HG02759 (cell line): ENCODE data around the gene FBN3.
"Not testable (repeated sequence)": the region's sequence is repeated elsewhere in the genome, so short reads cannot be mapped to it uniquely, and the experiment has no call there.

ENCODE experiments used
- ATAC-seq: cut with Tn5 transposase; IDR thresholded peaks from one replicate; pipeline ENCODE4 v1.9.1; 2021; ENCODE audit warnings: mild to moderate bottlenecking, moderate library complexity; ENCODE audit not compliant: unreplicated experiment

Gene FBN3

GRCh38 chr19:8149261-8150094, at the start of gene FBN3:
TSS of gene FBN3 (minus strand) at chr19:8149592. CDS start at chr19:8147480, 2,112 bp downstream.
- no peak for ATAC-seq

GRCh38 chr19:8196271-8196927, 47.0 kb upstream of the FBN3 start:
- ATAC-seq, result no peak

- ATAC-seq, result no peak
Measured at GRCh38 chr19:8194528-8195267, 45.3 kb upstream of the FBN3 start.

GRCh38 chr19:8192221-8192820, 42.9 kb upstream of the FBN3 start:
- ATAC-seq, result no peak

GRCh38 chr19:8185343-8186068, 36.1 kb upstream of the FBN3 start:
- no peak for ATAC-seq

GRCh38 chr19:8184274-8184673, 34.9 kb upstream of the FBN3 start:
- no peak for ATAC-seq

GRCh38 chr19:8180018-8180417, 30.6 kb upstream of the FBN3 start:
- no peak for ATAC-seq

GRCh38 chr19:8174706-8175105, 25.3 kb upstream of the FBN3 start:
- no peak for ATAC-seq

- ATAC-seq, result no peak
Measured at GRCh38 chr19:8168537-8168936, 19.1 kb upstream of the FBN3 start.

GRCh38 chr19:8167985-8168384, 18.6 kb upstream of the FBN3 start:
- no peak for ATAC-seq

- no peak for ATAC-seq
Measured at GRCh38 chr19:8163759-8164158, 14.4 kb upstream of the FBN3 start.

- ATAC-seq, result no peak
Measured at GRCh38 chr19:8161135-8161646, 11.8 kb upstream of the FBN3 start.

- ATAC-seq, result not testable (repeated sequence)
Measured at GRCh38 chr19:8159322-8159721, 9.9 kb upstream of the FBN3 start.

- no peak for ATAC-seq
Measured at GRCh38 chr19:8158411-8159074, 9.2 kb upstream of the FBN3 start.

- no peak for ATAC-seq
Measured at GRCh38 chr19:8155318-8155717, 5.9 kb upstream of the FBN3 start.

GRCh38 chr19:8154014-8154413, 4.6 kb upstream of the FBN3 start:
- not testable (repeated sequence) for ATAC-seq

- no peak for ATAC-seq
Measured at GRCh38 chr19:8151767-8152035, 2.3 kb upstream of the FBN3 start.

- ATAC-seq, result no peak
Measured at GRCh38 chr19:8150998-8151766, 1.8 kb upstream of the FBN3 start.

GRCh38 chr19:8150178-8150865, 930 bp upstream of the FBN3 start:
- ATAC-seq, result no peak
